Gastroesophageal sphincter (tissue), 4 donors: ENCODE measurements around the gene SECISBP2. TPM values are rescaled to one million over a fixed set of nuclear protein-coding genes. Genes with fewer than 3 reads are reported as not detected.

Experiments used
- ATAC-seq: fragments of 150-250 bp; one replicate; pipeline ENCODE4 v1.9.1; 2016; ENCODE audit warnings: mild to moderate bottlenecking, moderate library complexity
- H3K27ac ChIP-seq, 4 donors: fragments of 200-600 bp; sonication (generic) in 3 of 4; 1 replicate in 3 of 4; 2 replicates in 1 of 4; pipeline ENCODE4 v1.5.1; 2016 to 2019
- H3K27me3 ChIP-seq: fragments of 200-600 bp; sonication (generic); one replicate; pipeline ENCODE4 v1.5.1; 2019
- H3K36me3 ChIP-seq, 2 donors: fragments of 200-600 bp; sonication (generic); one replicate each; pipeline ENCODE4 v1.5.1; 2019; ENCODE audit warnings: control low read depth in 1 of 2
- H3K4me1 ChIP-seq, 3 donors: fragments of 200-600 bp; sonication (generic); 1 replicate in 2 of 3; 2 replicates in 1 of 3; pipeline ENCODE4 v1.5.1; 2016 to 2019; ENCODE audit warnings: control low read depth in 2 of 3
- H3K4me3 ChIP-seq, 2 donors: fragments of 200-600 bp; sonication (generic); one replicate each; pipeline ENCODE4 v1.5.1; 2019; ENCODE audit warnings: mild to moderate bottlenecking in 1 of 2, moderate library complexity in 1 of 2
- H3K9me3 ChIP-seq, 3 donors: fragments of 200-600 bp; sonication (generic); one replicate each; pipeline ENCODE4 v1.5.1; 2017 to 2019; ENCODE audit warnings: control low read depth in 2 of 3
- EP300 ChIP-seq: sonication (generic); formaldehyde crosslinking; IDR thresholded peaks from one replicate; pipeline ENCODE4 v1.6.1; 2017; ENCODE audit warnings: antibody characterized with exemption, mild to moderate bottlenecking
- POLR2A ChIP-seq, 2 donors: fragments of 450-650 bp; IDR thresholded peaks; one replicate each; pipeline ENCODE4 v1.6.1; 2017; ENCODE audit warnings: antibody characterized with exemption in 2 of 2, mild to moderate bottlenecking in 2 of 2, moderate library complexity in 1 of 2
- POLR2AphosphoS5 ChIP-seq: sonication (generic); formaldehyde crosslinking; IDR thresholded peaks from one replicate; pipeline ENCODE4 v1.6.1; 2017; ENCODE audit warnings: antibody characterized with exemption
- WGBS, 2 donors: methylation state at CpG; one replicate each; pipeline ENCODE4 v1.1.5; 2018; ENCODE audit warnings: low coverage in 1 of 2; 5-methylcytosine and 5-hydroxymethylcytosine counted together
- total RNA-seq, 4 donors: library from RNA; depleted of rRNA; stranded (reverse); fragments of >200 nt; gene quantifications; one replicate each; pipeline ENCODE4 v1.1.0, GENCODE V29; 2016
- TF ChIP-seq, protein P1 (sequence below), 4 experiments: fragments of 200-600 bp in 2 of 4; fragments of 450-650 bp in 2 of 4; sonication (generic) in 1 of 4; IDR thresholded peaks; one replicate each; pipeline ENCODE4 v1.5.1; 2017 to 2019; ENCODE audit warnings: antibody characterized with exemption in 4 of 4, mild to moderate bottlenecking in 2 of 4, moderate library complexity in 2 of 4

SECISBP2 gene
- total RNA-seq, 4 donors from 2014 or later = 23.3 to 49.5 (median 33.4) TPM

DNA sequence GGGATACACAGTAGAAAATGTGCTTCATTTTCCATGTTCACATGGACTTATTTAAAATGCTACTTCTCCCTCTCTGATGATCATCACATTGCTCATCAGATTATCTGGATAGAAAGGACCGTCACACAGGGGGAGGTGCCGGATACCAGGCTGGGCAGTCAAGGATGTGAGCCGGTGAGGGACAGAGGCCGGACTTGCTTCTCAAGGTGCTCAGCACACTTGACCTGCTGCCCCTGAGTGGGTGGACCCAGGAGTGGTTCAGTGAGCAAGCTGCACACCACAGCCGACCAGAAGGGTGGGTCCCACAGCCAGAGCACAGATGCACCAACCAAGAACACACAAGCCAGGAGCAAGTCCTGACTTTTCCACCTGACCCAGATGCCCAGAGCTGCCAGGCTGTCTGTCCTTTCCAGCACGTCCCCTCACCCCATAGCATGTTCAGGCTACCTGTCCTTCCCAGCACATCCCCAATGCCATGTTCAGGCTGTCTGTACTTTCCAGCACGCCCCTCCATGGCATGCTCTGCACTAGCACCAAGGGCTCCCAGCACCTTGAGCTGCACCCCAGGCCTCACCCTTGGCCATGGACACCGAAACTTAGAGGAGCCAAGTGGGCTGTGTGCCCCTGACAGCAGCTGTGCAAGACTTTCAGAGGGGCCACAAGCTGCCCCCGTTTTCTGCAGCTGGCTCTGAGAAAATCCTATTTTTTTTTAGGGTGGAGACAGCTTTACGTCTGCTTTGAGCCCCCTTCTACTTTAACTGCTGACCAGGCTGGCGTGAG lies 77.8 kb downstream of the SECISBP2 start:
- Histone ChIP-seq H3K4me1 (no peaks in the 10 kb centered on the region), H3K27me3 (no peaks in the 10 kb centered on the region), H3K4me3 (no peak overlapping the region), H3K27ac (no peak overlapping the region), H3K36me3 (peaks cover 0 to 93% of the 10 kb centered on the region in 2 donors), H3K9me3 (no peaks in the 10 kb centered on the region)
- TF ChIP-seq POLR2AphosphoS5 (no peak), EP300 (no peak)
- TF ChIP-seq, protein P1, sequence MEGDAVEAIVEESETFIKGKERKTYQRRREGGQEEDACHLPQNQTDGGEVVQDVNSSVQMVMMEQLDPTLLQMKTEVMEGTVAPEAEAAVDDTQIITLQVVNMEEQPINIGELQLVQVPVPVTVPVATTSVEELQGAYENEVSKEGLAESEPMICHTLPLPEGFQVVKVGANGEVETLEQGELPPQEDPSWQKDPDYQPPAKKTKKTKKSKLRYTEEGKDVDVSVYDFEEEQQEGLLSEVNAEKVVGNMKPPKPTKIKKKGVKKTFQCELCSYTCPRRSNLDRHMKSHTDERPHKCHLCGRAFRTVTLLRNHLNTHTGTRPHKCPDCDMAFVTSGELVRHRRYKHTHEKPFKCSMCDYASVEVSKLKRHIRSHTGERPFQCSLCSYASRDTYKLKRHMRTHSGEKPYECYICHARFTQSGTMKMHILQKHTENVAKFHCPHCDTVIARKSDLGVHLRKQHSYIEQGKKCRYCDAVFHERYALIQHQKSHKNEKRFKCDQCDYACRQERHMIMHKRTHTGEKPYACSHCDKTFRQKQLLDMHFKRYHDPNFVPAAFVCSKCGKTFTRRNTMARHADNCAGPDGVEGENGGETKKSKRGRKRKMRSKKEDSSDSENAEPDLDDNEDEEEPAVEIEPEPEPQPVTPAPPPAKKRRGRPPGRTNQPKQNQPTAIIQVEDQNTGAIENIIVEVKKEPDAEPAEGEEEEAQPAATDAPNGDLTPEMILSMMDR (IDR thresholded peaks at IDR 0.05) = no peak
- no peak for ATAC-seq
- 77 to 94% methylated on average over 5 of the region's 11 CpGs for WGBS, 2 donors

DNA sequence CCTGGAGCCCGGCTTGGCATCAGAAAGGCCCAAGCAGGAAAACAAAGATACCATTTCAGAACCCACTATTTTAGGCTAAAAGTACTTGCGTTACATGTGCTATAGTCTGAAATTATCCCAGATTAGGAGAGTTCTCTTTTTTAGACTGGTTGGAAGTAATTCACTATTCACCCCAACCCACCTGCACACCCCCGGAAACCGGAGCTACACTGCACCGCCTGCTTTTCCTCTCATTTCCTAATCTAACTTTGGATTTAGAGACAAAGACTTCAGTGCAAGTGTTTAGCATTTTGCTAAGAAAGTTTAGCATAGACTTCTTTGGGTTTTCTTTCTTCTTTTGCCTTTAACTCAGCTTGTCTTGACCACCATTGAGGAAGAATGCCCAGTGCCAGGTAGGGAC lies 79.2 kb downstream of the SECISBP2 start:
- no peak for ATAC-seq
- no peaks in the 10 kb centered on the region for H3K4me1 ChIP-seq
- WGBS, 2 donors = 91 to 94% methylated on average over 4 to 5 of the region's 5 CpGs
- H3K36me3 ChIP-seq = peaks cover 0 to 93% of the 10 kb centered on the region in 2 donors
- no peak overlapping the region for H3K27ac ChIP-seq
- TF ChIP-seq EP300 = no peak
- TF ChIP-seq POLR2AphosphoS5 = no peak
- TF ChIP-seq, protein P1 (IDR thresholded peaks at IDR 0.05) = no peak
- no peak for TF ChIP-seq POLR2A (IDR thresholded peaks at IDR 0.05)
- no peaks in the 10 kb centered on the region for H3K27me3 ChIP-seq
- no peaks in the 10 kb centered on the region for H3K9me3 ChIP-seq
- H3K4me3 ChIP-seq = no peak overlapping the region

DNA sequence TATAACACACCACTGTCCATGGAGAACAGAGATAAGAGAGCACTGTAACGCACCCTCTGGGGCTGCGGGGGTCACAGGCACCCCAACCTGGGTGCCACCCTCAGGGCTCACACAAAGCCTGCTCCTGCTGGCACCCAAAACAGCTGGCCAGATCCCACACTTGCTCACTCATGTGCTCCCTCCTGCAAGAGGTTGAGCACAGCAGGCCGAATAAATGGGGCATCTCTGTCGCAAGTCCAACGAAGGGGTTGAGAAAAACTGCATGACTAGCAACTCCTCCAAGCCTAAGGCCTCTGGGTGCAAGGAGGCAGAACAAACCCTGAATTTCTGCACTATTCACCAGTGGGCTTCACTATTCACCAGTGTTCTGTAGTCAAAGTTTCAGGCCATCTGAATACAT lies 80.3 kb downstream of the SECISBP2 start:
- no peaks in the 10 kb centered on the region for H3K4me1 ChIP-seq
- peaks cover 0 to 92% of the 10 kb centered on the region in 2 donors for H3K36me3 ChIP-seq
- WGBS, 2 donors = 100% methylated on average over 2 of the region's 5 CpGs; no CpG with 5 or more reads in 1 of the 2 donors
- TF ChIP-seq POLR2A (IDR thresholded peaks at IDR 0.05) = no peak
- TF ChIP-seq, protein P1 (IDR thresholded peaks at IDR 0.05) = no peak
- no peak for TF ChIP-seq EP300
- no peak for TF ChIP-seq POLR2AphosphoS5
- H3K9me3 ChIP-seq = no peaks in the 10 kb centered on the region
- no peak overlapping the region for H3K27ac ChIP-seq
- ATAC-seq = no peak
- no peaks in the 10 kb centered on the region for H3K27me3 ChIP-seq
- H3K4me3 ChIP-seq = no peak overlapping the region

DNA sequence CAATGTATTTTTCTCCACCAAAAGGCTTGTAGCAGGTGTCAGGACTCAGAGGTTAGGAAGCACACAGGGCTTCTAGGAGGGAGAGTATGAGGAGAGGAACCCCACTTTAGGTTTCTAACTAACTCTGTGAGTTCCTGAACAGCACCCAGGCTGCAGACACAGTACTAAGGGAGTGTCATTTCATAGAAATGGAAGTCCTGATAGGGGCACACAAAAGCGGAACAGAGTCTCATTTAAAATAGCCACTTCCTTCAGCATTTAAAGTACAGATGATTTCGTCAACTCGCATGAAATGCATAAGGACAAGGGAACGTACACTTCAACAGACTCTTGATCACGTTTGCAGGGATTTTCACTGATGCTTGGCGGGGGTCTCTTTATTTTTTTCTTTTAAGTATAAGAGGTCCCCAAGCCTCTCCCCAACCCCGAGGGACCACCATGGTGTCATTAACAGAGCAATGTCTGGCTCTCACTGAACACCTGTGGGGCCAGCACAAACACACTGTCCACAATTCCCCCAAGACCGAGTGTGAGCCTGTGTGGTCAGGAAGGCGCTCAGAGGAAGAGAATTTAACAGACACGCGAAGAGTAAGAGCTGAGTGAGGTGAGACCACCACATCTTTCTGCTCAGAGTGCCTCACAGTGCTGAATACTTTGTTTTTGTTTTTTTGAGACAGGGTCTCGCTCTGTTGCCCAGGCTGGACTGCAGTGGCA lies 82.3 kb downstream of the SECISBP2 start:
- Histone ChIP-seq H3K4me1 (no peaks in the 10 kb centered on the region), H3K4me3 (no peak overlapping the region), H3K9me3 (no peaks in the 10 kb centered on the region), H3K27ac (no peak overlapping the region), H3K36me3 (peaks cover 0 to 88% of the 10 kb centered on the region in 2 donors), H3K27me3 (no peaks in the 10 kb centered on the region)
- 81 to 88% methylated on average over 9 of the region's 12 CpGs for WGBS, 2 donors
- TF ChIP-seq POLR2AphosphoS5 = no peak
- TF ChIP-seq POLR2A (IDR thresholded peaks at IDR 0.05) = no peak
- no peak for TF ChIP-seq EP300
- ATAC-seq = no peak

DNA sequence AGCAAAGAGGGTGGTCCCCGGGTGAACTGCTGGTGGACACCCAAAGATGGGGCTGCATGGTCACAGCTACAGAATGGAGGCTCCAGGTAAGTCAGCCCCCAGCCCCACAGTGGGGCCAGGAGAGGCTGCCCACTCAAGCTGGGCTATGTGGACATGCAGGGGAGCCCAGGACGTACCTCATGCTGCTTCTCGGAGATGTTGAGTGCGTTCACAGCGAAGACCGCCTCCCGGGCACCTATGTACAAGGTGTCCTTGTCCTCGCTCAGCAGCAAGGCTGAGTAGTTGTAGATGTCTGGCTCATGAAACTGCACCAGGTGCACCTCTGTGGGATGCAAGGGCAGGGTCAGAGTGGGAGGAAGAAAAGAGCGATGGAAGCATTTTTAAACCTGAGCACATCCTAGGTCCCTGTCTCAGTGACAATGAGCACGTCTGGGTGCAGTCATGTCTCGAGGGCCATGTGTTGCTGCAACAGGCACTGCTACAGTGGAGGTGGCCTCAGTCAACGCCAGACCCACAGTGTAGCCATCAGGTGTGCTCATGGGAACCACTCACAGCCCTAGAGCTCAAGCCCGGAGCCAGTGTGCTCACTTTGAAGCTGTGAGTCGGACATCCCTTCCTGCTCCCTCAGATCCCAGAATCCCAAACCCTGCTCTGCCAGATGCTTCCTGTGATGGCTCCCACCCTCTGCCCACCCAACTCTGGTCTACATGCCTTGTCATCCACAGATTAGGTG lies 84.6 kb downstream of the SECISBP2 start:
- WGBS, 2 donors = 80 to 88% methylated on average over 1 to 5 of the region's 14 CpGs
- TF ChIP-seq EP300 (no peak), POLR2AphosphoS5 (no peak), POLR2A (IDR thresholded peaks at IDR 0.05) (no peak)
- TF ChIP-seq, protein P1 (IDR thresholded peaks at IDR 0.05) = no peak
- no peak for ATAC-seq
- no peaks in the 10 kb centered on the region for H3K27me3 ChIP-seq
- H3K9me3 ChIP-seq = peaks cover 0 to 7% (median 0%) of the 10 kb centered on the region in 3 donors
- peaks cover 0 to 68% of the 10 kb centered on the region in 2 donors for H3K36me3 ChIP-seq
- H3K4me1 ChIP-seq = peaks cover 0 to 5% (median 0%) of the 10 kb centered on the region in 3 donors
- H3K27ac ChIP-seq = no peak overlapping the region
- no peak overlapping the region for H3K4me3 ChIP-seq
